ENCODE measurements around the gene EVL. TPM values are rescaled to one million over a fixed set of nuclear protein-coding genes. Genes with fewer than 3 reads are reported as not detected.

Gene EVL
- total and polyA plus RNA-seq, 2 donors (not counting 3 experiments of a cell fraction or from before 2014, with no cell fraction given), result 34.6 to 62.5 TPM

DNA sequence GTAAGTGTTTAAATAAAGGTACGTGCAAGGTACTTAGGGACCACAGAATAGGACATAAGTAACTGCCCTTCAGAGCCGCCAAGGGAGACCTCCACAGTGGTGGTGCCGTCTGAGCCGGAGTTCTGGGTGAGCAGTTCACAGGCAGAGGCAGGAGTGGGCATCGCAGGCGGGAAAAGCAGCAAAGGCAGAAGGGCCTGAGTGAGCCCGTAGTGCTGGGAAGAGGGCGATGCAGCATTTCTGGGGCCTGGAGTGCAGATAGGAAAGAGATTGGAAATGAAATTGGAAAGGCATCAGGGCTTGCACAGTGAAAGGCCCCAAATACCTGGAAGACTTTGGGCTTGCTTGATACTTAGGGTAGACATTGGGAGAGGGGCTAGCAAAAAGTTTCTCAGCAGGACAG is 32.9 kb downstream of the EVL start:
- FAIRE-seq, result no peak
- no peaks in the 10 kb centered on the region for H3K9me1 ChIP-seq (replicated peaks; ENCODE audit: control insufficient read depth, extremely low read depth, insufficient read depth, low read length)
- ChIA-PET POLR2A (no interaction called here), CTCF (no interaction called here)
- BruUV-seq (replicated peaks), result no TSS peak
- no peaks in the 10 kb centered on the region for H3K27me3 ChIP-seq (ENCODE audit: control insufficient read depth in 2 of 2, insufficient read depth in 2 of 2, low read length in 2 of 2)
- intact Hi-C loops (cut with micrococcal nuclease), result no loop called here
- H3K4me3 ChIP-seq (replicated peaks in 1 of 3; ENCODE audit: insufficient read depth in 1 of 3, low read depth in 1 of 3, low read length in 3 of 3), result no peak overlapping the region
- TF ChIP-seq POLR2AphosphoS5 (IDR thresholded peaks at IDR 0.05; ENCODE audit: insufficient read depth, low read depth, low read length) (no peak), FOS (IDR thresholded peaks at IDR 0.05; ENCODE audit: borderline replicate concordance, insufficient read depth, low read length) (no peak), MAX (IDR thresholded peaks at IDR 0.05; ENCODE audit: insufficient read depth, insufficient read length) (no peak), EZH2 (IDR thresholded peaks at IDR 0.05; ENCODE audit: borderline replicate concordance, low read depth, low read length, severe bottlenecking) (no peak)
- TF ChIP-seq, protein P1, sequence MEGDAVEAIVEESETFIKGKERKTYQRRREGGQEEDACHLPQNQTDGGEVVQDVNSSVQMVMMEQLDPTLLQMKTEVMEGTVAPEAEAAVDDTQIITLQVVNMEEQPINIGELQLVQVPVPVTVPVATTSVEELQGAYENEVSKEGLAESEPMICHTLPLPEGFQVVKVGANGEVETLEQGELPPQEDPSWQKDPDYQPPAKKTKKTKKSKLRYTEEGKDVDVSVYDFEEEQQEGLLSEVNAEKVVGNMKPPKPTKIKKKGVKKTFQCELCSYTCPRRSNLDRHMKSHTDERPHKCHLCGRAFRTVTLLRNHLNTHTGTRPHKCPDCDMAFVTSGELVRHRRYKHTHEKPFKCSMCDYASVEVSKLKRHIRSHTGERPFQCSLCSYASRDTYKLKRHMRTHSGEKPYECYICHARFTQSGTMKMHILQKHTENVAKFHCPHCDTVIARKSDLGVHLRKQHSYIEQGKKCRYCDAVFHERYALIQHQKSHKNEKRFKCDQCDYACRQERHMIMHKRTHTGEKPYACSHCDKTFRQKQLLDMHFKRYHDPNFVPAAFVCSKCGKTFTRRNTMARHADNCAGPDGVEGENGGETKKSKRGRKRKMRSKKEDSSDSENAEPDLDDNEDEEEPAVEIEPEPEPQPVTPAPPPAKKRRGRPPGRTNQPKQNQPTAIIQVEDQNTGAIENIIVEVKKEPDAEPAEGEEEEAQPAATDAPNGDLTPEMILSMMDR (IDR thresholded peaks at IDR 0.05; ENCODE audit: extremely low read depth in 1 of 2, insufficient read depth in 1 of 2, low read depth in 1 of 2, low read length in 2 of 2), result no peak
- peaks cover 6% of the 10 kb centered on the region for H3K4me1 ChIP-seq (ENCODE audit: control insufficient read depth, extremely low read depth, insufficient read depth, low read length)
- no peak overlapping the region for H2AFZ ChIP-seq (ENCODE audit: low read depth, low read length)
- H3K9ac ChIP-seq (replicated peaks; ENCODE audit: extremely low read depth, insufficient read depth, low read length), result no peak overlapping the region
- no peaks in the 10 kb centered on the region for H3K79me2 ChIP-seq (ENCODE audit: control insufficient read depth, insufficient read depth, low read length)
- no peaks in the 10 kb centered on the region for H3K36me3 ChIP-seq (ENCODE audit: control insufficient read depth in 2 of 2, extremely low read depth in 1 of 2, insufficient read depth in 2 of 2, low read length in 2 of 2)
- dilution Hi-C loops (cut with MboI; ENCODE audit: extremely low pct_ligation_motif_present, low sequenced_read_pairs), result no loop called here
- no peaks in the 10 kb centered on the region for H3K9me3 ChIP-seq (replicated peaks; ENCODE audit: control insufficient read depth, insufficient read depth, low read length)
- no peak for DNase-seq (ENCODE audit: low read depth, low spot score)
- no peak overlapping the region for H3K4me2 ChIP-seq (ENCODE audit: insufficient read depth, low read length)
- H4K20me1 ChIP-seq (replicated peaks; ENCODE audit: control insufficient read depth, extremely low read depth, insufficient read depth, low read length), result no peaks in the 10 kb centered on the region
- H3K27ac ChIP-seq (ENCODE audit: insufficient read depth, low read depth, low read length), result no peak overlapping the region

Data from endothelial cell of umbilical vein (primary cell).